ENCODE results near the gene KCNK15. TPM values are rescaled to one million over a fixed set of nuclear protein-coding genes. Genes with fewer than 3 reads are reported as not detected.

KCNK15 gene
- total and polyA plus RNA-seq, 7 donors = 0.08 to 0.79 (median 0.21) TPM; not detected in 1

GRCh38 chr20:44707018-44707579 is 38.6 kb upstream of the KCNK15 start:
- no peaks in the 10 kb centered on the region for H3K9me3 ChIP-seq
- no peaks in the 10 kb centered on the region for H3K36me3 ChIP-seq (ENCODE audit: insufficient read depth in 1 of 2, low read depth in 1 of 2)
- intact Hi-C loops (cut with DNase I) = no loop called here
- TF ChIP-seq CTCF (IDR thresholded peaks at IDR 0.05) = no peak
- no peak overlapping the region for H3K4me3 ChIP-seq
- H3K4me1 ChIP-seq = peaks cover 21% of the 10 kb centered on the region
- ATAC-seq (no peak), DNase-seq (no peak)
- 78 to 84% (median 80%) methylated on average over 5 of the region's 5 CpGs for WGBS, 3 donors
- H3K27ac ChIP-seq = peak overlapping the region; percentile 56
- H3K27me3 ChIP-seq (ENCODE audit: insufficient read depth in 3 of 3, low read length in 2 of 3) = no peaks in the 10 kb centered on the region

- no peak for TF ChIP-seq CTCF (IDR thresholded peaks at IDR 0.05)
- Histone ChIP-seq H3K9me3 (no peaks in the 10 kb centered on the region), H3K4me1 (peaks cover 14% of the 10 kb centered on the region), H3K4me3 (no peak overlapping the region), H3K27me3 (ENCODE audit: insufficient read depth in 3 of 3, low read length in 2 of 3) (no peaks in the 10 kb centered on the region), H3K36me3 (ENCODE audit: insufficient read depth in 1 of 2, low read depth in 1 of 2) (no peaks in the 10 kb centered on the region), H3K27ac (no peak overlapping the region)
- intact Hi-C loops (cut with DNase I) = no loop called here
- DNase-seq = no peak
- ATAC-seq = no peak
- WGBS, 3 donors = 78 to 84% (median 81%) methylated on average over 11 of the region's 11 CpGs
Observed at GRCh38 chr20:44709380-44709779, 36.3 kb upstream of the KCNK15 start.

- Histone ChIP-seq H3K27me3 (ENCODE audit: insufficient read depth in 3 of 3, low read length in 2 of 3) (no peaks in the 10 kb centered on the region), H3K4me1 (peaks cover 18% of the 10 kb centered on the region), H3K9me3 (no peaks in the 10 kb centered on the region), H3K4me3 (no peak overlapping the region), H3K27ac (no peak overlapping the region), H3K36me3 (ENCODE audit: insufficient read depth in 1 of 2, low read depth in 1 of 2) (no peaks in the 10 kb centered on the region)
- ATAC-seq (no peak), DNase-seq (no peak)
- 94 to 96% (median 94%) methylated on average over 9 of the region's 9 CpGs for WGBS, 3 donors
- intact Hi-C loops (cut with DNase I) = no loop called here
- TF ChIP-seq CTCF (IDR thresholded peaks at IDR 0.05) = no peak
Observed at GRCh38 chr20:44709797-44710196, 35.9 kb upstream of the KCNK15 start.

DNA sequence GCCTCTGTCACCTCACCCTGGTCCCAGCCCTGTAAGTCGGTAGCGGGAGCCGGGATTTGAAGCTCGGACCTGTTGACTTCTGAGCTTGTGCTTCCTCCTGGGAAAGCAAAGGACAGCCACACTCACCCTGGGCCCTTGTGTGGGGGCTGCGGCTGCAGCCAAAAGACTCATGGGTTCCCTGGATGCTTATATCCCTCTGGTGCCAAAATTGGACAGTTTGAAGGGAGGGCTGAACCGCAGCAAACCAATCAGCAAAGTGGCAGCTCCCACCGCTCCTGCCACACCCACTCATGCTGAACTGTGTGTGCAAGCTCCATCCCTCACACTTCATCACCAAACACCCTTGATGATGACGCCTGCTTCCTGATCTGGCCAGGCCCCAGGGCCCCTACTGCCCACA is 34.4 kb upstream of the KCNK15 start:
- no peaks in the 10 kb centered on the region for H3K36me3 ChIP-seq (ENCODE audit: insufficient read depth in 1 of 2, low read depth in 1 of 2)
- ATAC-seq (no peak), DNase-seq (no peak)
- no peak overlapping the region for H3K4me3 ChIP-seq
- intact Hi-C loops (cut with DNase I) = no loop called here
- H3K4me1 ChIP-seq = peaks cover 30% of the 10 kb centered on the region
- no peak overlapping the region for H3K27ac ChIP-seq
- TF ChIP-seq CTCF (IDR thresholded peaks at IDR 0.05) = no peak
- H3K27me3 ChIP-seq (ENCODE audit: insufficient read depth in 3 of 3, low read length in 2 of 3) = no peaks in the 10 kb centered on the region
- H3K9me3 ChIP-seq = no peaks in the 10 kb centered on the region
- 88 to 92% (median 91%) methylated on average over 8 of the region's 8 CpGs for WGBS, 3 donors

- H3K27ac ChIP-seq = peak overlapping the region; percentile 65
- no peaks in the 10 kb centered on the region for H3K27me3 ChIP-seq (ENCODE audit: insufficient read depth in 3 of 3, low read length in 2 of 3)
- H3K4me3 ChIP-seq = peak overlapping the region; percentile 53
- H3K9me3 ChIP-seq = no peaks in the 10 kb centered on the region
- peak in 1 of 2 donors; percentile 51 for DNase-seq
- ATAC-seq = peak; percentile 59 to 91 (median 82)
- TF ChIP-seq CTCF (IDR thresholded peaks at IDR 0.05) = no peak
- no peaks in the 10 kb centered on the region for H3K36me3 ChIP-seq (ENCODE audit: insufficient read depth in 1 of 2, low read depth in 1 of 2)
- H3K4me1 ChIP-seq = peaks cover 24% of the 10 kb centered on the region
- WGBS, 3 donors = 20 to 40% (median 23%) methylated on average over 13 of the region's 13 CpGs
- intact Hi-C loops (cut with DNase I) = no loop called here
Observed at GRCh38 chr20:44714102-44714700, 31.5 kb upstream of the KCNK15 start.

Measured in psoas muscle (tissue), 8 donors.